GM08714 (cell line): ENCODE data around the gene SMIM33.
"Not testable (repeated sequence)": the region's sequence is repeated elsewhere in the genome, so short reads cannot be mapped to it uniquely, and the experiment has no call there.

Experiments used
- H3K4me3 ChIP-seq: fragments of 200-500 bp; sonication (Bioruptor generic); 2 replicates; pipeline ENCODE4 v1.5.1; 2014; ENCODE audit warnings: mild to moderate bottlenecking, low read length, inconsistent platforms
- ZNF274 ChIP-seq: IDR thresholded peaks from 2 replicates; pipeline ENCODE4 v1.6.1; 2012; ENCODE audit warnings: mild to moderate bottlenecking, low read depth, low read length

Gene SMIM33

GRCh38 chr5:139461698-139462097, 9.1 kb upstream of the SMIM33 start:
- no peak for TF ChIP-seq ZNF274
- no peak overlapping the region for H3K4me3 ChIP-seq

DNA sequence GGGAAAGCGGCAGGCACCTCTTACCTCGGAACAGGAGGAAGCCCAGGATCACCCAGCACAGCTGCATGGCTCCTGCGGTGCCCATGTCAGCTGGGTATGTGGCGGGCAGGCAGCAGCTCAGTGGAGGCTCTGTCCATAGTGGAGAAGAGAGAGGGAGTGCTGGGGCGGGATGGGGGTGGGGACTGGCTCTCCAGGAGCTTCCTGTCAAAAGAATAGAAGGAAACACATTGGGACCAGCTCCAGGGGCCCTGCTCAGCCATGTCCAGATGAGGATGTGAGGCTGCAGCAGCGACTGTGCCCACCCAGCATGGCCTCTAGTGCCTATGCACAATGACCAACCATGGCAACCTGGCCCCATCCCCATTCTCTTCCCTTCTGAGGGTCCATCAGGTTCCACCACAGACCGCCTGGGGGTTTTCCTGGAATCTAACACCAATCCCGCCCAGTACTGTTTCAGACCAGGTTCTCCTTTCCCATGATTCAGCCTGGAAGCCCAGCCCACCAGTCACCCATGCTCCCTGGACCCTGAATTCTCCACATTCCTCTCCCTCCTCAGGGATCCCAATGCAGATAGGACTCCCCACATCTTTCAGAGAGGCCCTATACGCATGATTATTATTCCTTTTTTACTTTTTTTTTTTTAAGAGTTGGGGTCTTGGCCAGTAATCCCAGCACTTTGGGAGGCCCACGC, 8.1 kb upstream of the SMIM33 start, which contains the start of gene ECSCR:
Gene ECSCR, minus strand, starts transcription at position 158 of the 691 bp plus-strand sequence. Its CDS starts 73 bp downstream, at position 85.
- TF ChIP-seq ZNF274, result no peak
- H3K4me3 ChIP-seq, result no peak within 1 kb of the TSS

DNA sequence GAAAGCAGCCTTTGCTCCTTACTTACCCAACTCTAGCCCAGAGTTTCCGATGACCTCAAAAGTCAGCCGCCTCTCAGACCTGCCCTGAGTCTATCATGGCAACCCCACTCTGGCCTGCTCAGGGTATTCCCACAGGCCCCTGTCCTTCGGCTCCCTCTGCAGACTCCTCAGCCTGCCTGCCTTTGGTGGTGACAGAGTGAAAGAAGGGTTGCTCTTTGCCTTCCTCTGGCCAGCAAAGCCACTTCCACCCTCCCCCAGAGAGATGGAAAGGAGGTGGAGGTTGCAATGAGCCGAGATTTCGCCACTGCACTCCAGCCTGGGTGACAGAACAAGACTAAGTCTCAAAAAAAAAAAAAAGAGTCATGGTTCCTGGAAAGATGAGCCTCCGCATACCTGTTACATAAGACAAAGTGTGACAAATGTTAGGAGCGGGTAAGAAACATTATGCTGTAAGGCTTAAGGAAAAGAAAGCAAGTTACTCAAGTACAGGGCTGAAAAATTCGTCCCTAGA, 2.3 kb upstream of the SMIM33 start:
- no peak overlapping the region for H3K4me3 ChIP-seq
- no peak for TF ChIP-seq ZNF274

DNA sequence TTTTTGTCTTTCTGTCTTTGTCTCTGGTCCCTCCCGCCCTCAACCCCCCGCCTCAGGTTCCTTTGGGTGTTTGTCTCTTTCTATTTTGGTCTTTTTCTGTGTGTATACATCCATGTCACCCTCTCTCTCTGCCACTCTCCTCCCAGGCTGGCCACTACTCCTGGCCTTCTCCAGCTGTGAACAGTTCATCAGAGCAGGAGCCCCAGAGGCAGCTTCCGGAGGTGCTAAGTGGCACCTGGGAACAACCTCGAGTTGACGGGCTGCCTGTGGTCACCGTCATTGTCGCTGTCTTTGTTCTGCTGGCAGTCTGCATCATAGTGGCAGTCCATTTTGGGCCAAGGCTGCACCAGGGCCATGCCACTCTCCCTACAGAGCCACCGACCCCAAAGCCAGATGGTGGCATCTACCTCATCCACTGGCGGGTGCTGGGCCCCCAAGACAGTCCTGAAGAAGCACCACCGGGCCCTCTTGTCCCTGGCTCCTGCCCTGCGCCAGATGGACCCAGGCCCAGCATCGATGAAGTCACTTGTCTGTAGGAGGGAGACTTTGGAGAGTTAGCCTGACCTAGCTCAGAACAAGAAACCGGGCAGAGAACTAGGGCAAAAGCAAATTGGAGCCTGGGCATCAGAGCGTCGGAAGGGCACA, 1.7 kb downstream of the SMIM33 start:
- no peak for TF ChIP-seq ZNF274
- no peak overlapping the region for H3K4me3 ChIP-seq

DNA sequence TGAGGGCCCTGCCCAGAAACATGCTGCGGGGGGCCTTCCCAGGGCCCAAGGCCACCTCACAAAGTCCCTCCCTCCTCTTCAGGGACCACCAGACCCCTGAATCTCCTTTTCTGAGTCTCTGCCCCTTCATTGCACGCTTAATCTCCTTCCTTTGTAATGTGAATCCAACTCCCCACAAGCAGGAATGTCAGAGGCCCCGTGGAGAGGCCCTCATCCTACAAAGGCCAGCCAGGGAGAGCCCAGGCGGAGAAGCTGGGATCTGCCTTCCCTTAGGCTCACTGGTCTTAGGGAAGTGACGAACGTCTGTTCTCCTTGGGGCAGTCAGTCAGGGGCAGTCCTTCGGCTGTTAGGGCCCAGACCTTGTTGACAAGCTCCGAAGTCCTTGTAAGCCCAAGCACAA, 2.3 kb downstream of the SMIM33 start:
- no peak overlapping the region for H3K4me3 ChIP-seq
- TF ChIP-seq ZNF274, result no peak

GRCh38 chr5:139473565-139473964, 2.8 kb downstream of the SMIM33 start:
- TF ChIP-seq ZNF274, result no peak
- no peak overlapping the region for H3K4me3 ChIP-seq

DNA sequence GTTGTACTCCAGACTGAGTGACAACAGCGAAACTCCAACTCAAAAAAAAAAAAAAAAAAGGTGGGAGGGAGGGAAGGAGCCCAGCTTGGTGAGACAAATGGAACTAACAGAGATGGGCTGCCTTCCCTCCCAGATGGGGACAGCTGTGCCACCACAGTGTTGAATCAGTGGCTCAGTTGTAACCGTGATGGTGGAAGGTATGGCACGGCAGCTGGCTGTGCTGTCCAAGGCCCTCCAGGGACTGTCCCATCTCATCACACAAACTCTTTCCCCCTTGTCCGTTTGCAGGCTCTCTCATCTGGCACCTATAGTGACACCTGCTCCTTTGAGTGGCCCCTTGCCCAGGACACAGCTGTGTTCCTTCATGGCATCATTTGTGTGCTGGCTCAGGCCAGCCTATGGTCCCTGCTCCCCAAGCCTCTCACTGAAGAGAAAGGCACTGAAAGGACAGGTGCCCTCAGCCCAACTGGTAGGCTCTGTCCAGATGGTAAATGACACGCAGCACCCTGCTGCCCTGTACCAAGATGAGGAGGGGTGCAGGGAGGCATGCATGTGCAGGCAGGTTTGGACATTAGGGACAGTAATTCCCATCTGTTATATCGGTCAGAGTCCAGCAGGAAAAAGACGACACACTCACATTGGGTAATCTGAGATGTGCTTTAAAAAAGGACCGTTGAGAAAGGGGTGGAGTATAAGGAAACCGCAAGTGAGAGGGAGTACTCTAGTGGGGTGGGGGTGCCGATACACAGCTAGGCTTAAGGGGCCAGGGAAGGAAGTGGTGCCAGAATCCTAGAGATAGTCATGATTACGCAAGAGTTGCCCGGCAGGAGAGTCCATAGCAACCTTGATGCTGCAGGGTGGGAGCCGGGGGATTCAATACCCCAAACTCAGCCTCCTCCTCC, 4.3 kb downstream of the SMIM33 start:
- TF ChIP-seq ZNF274, result no peak
- no peak overlapping the region for H3K4me3 ChIP-seq

DNA sequence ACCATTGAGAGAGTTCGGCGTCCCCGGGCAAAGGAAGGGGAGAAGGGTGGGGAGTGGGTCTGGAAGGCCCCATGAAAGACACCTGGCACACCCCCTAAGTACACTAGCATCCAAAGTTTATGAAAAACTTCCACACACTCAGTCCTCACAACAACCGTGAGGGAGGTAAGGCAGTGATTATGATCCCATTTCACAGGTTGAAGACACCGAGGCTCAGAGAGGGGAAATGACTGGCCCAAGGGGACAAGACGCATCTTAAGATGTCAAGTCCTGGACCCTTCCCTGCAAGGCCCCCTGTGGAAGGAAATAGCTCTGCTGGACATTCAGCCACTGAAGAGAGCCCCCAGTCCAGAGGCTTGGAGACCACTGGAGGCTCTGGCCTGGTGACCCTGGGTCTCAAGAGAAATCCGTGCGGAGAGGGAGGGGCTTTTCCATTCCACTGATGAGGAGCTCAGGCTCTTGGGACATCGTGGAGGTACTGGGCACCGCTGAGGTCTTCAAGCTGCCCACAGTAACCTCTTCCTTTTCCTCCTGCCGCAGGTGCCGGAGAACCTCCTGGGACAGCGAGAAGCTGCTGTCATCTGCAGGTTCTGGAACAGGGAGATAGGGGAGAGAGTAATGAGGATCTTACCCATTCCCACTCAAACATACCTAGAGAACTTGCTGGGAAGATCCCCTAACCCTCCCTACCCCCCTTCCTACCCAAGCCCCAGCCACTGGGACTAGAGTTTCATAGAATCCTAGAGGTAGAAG, 5.2 kb downstream of the SMIM33 start:
- no peak for TF ChIP-seq ZNF274
- no peak overlapping the region for H3K4me3 ChIP-seq

DNA sequence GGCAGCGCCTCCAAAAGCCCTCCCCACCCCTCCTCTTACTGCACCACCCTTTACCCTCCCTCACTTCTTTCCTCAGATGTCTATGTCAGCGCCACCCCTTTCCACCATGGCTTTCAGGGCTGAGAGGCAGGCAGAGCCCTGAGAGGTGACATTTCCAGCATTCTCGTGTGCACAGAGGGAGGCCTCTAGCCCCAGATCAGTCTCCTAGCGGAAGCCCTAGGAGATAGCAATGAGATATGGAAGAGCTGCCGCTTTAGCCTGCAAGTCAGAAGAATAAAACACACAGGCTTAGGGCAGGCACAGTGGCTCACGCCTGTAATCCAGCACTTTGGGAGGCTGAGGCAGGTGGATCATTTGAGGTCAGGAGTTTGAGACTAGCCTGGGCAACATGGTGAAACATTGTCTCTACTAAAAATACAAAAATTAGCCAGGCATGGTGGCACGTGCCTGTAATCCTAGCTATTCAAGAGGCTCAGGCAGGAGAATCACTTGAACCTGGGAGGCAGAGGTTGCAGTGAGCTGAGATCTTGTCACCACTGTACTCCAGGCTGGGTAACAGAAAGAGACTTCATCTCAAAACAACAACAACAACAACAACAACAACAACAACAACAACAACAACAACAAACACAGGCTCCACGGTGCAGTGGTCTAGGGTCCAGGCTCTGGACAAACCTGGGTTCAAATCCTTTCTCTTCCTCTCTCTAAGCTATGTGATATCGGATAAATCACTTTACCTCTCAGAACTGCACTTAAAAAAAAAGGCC, 8.0 kb downstream of the SMIM33 start:
- H3K4me3 ChIP-seq, result not testable (repeated sequence)

GRCh38 chr5:139479729-139480128, 8.9 kb downstream of the SMIM33 start:
- not testable (repeated sequence) for H3K4me3 ChIP-seq

DNA sequence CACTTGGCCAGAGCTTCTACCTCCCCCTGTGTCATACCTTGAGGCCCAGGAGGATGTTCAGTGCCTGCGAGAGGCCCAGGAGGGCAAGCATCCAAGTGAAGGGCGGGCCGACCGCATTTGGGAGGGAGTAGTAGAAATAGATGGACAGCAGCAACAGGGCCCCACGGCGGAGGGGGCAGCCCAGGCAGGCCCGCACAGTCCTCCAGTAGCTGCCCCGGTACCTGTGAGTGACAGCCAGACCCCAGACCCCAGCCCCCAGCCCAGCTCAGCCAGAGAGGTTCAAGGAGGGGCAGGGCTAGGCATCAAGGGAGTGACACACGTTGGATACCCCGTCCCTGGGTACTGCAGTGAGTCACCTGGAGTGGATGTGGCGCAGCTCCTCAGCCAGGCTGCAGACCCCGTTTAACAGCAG, 10.3 kb downstream of the SMIM33 start:
- H3K4me3 ChIP-seq, result peak overlapping the region; percentile 50; the same call in 1 of the 2 replicates
- no peak for TF ChIP-seq ZNF274

DNA sequence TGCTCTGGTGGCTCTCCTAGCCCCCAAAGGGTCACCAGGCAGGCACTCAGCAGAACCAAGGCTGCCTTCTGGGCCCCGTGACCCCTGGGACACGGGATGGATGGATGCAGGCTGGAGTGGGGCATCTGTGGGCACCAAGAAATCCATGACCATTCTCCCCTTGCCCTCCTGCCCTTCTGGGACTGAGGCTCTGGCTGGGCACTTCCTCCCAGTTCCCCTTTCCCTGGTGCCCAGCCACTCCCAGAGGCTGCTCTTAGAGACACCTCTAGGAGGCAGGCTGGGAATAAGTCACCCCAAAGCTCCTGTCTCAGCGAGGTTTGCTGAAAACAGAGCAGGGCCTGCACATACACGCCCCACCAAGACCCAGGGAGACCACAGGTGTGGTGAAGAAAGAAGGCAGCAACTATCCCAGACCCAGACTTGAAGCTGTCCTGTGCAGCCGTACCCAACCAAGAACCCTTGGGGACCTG, 10.8 kb downstream of the SMIM33 start:
- TF ChIP-seq ZNF274, result no peak
- H3K4me3 ChIP-seq, result peak overlapping the region; percentile 50; the same call in 1 of the 2 replicates
